ENCODE data around the gene CDCA4. TPM values are rescaled to one million over a fixed set of nuclear protein-coding genes. Genes with fewer than 3 reads are reported as not detected.
A peak's percentile ranks its signal among the peaks of the same experiment; 100 is the strongest.

Gene CDCA4
- total and polyA plus RNA-seq, 10 of the 15 experiments (the other 5 are each of a cell fraction or from before 2014, with no cell fraction given), result 10.4 to 64.0 (median 52.1) TPM

DNA sequence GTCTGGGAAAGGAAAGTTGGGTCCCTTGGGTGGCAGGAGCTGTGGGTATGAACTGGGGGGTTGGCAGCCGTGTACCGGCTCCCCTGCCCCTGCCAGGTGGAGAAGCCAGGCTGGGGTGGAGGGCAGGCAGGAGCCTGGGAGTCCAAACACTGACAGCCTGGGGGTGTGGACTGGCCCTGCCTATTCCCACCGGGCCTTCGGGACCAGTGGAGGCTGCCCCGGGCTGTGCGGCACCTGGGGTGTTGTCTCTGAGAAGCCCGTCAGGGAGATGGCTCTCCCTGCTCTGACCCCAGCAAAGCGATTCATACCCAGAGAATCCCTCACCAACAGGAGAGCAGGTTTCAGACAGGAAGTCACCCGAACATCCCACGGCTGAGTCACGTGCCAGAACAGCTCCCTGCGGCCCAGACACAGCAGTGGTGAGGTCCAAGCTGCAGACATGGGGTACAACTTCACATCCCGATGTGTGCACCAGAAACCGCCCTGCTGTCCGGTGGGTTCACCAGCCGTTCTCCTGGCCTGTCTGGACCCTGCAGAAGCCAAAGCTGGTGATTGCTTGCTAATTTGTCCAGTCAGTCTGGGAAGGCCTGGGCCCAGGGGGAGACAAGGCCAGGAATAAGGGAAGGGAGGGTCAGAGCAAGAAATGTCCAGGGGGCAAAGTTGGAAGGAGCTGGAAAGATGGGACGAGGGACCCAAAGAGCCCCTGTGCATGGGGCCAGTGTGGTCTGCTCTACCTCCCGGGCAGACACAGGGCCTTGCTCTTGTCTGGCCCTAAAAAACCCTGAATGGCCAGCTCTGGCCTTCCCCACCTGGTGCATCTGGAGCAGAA lies 46.5 kb upstream of the CDCA4 start (continued):
- TF ChIP-seq ZNF592 (IDR thresholded peaks at IDR 0.05), result no peak
- TF ChIP-seq ZBTB4 (CRISPR knock-in tag; IDR thresholded peaks at IDR 0.05), result no peak
- TF ChIP-seq DPF2 (IDR thresholded peaks at IDR 0.05), result no peak
- TF ChIP-seq POLR2A (IDR thresholded peaks at IDR 0.05; ENCODE audit: low read depth, low read length), result peak; percentile 26; the same call in 1 of the 2 replicates
- 0 out of 2 replicates have a peak, but pooled peaks have one; percentile 37 for TF ChIP-seq CBFB (IDR thresholded peaks at IDR 0.05; ENCODE audit: low read depth)
- no peak for TF ChIP-seq NKRF (conservative IDR thresholded peaks at IDR 0.05)
- TF ChIP-seq NR2C1 (IDR thresholded peaks at IDR 0.05), result no peak
- TF ChIP-seq SMAD5 (IDR thresholded peaks at IDR 0.05; ENCODE audit: low read depth), result no peak
- peak; percentile 16; the same call in 1 of the 2 replicates for TF ChIP-seq JUNB (IDR thresholded peaks at IDR 0.05)
- TF ChIP-seq GABPA (IDR thresholded peaks at IDR 0.05; ENCODE audit: low read depth), result no peak
- TF ChIP-seq, protein P1, sequence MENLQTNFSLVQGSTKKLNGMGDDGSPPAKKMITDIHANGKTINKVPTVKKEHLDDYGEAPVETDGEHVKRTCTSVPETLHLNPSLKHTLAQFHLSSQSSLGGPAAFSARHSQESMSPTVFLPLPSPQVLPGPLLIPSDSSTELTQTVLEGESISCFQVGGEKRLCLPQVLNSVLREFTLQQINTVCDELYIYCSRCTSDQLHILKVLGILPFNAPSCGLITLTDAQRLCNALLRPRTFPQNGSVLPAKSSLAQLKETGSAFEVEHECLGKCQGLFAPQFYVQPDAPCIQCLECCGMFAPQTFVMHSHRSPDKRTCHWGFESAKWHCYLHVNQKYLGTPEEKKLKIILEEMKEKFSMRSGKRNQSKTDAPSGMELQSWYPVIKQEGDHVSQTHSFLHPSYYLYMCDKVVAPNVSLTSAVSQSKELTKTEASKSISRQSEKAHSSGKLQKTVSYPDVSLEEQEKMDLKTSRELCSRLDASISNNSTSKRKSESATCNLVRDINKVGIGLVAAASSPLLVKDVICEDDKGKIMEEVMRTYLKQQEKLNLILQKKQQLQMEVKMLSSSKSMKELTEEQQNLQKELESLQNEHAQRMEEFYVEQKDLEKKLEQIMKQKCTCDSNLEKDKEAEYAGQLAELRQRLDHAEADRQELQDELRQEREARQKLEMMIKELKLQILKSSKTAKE (IDR thresholded peaks at IDR 0.05; ENCODE audit: low read depth, poor library complexity, severe bottlenecking), result no peak
- TF ChIP-seq IKZF1 (conservative IDR thresholded peaks at IDR 0.05), result peak; percentile 82
- TF ChIP-seq SIX5 (IDR thresholded peaks at IDR 0.05; ENCODE audit: low read depth, low read length, severe bottlenecking), result no peak
- TF ChIP-seq STAT1 (conservative IDR thresholded peaks at IDR 0.05), result no peak
- no peak for TF ChIP-seq EGR1 (IDR thresholded peaks at IDR 0.05; ENCODE audit: borderline replicate concordance in 1 of 2, low read depth in 2 of 2, low read length in 2 of 2)
- no peak for TF ChIP-seq HDGF (IDR thresholded peaks at IDR 0.05)
- no peak for TF ChIP-seq IRF5 (IDR thresholded peaks at IDR 0.05; ENCODE audit: borderline replicate concordance)

Measured in GM12878 (cell line).